Nephron progenitor cell (in vitro differentiated cells): ENCODE results near the gene CIB4.

Source experiments
- DNase-seq: peaks from one replicate; pipeline ENCODE4 v3.0.0; 2021
- H3K27ac Mint-ChIP-seq: 2 replicates; pipeline ENCODE4 v1.8.0; 2021; ENCODE audit warnings: mild to moderate bottlenecking, moderate library complexity, mixed read lengths
- H3K27me3 Mint-ChIP-seq: 2 replicates; pipeline ENCODE4 v1.8.0; 2021; ENCODE audit warnings: mild to moderate bottlenecking, low read depth, mixed read lengths; ENCODE audit not compliant: poor library complexity
- H3K36me3 Mint-ChIP-seq: 2 replicates; pipeline ENCODE4 v1.8.0; 2021; ENCODE audit warnings: low read depth, mixed read lengths
- H3K4me1 Mint-ChIP-seq: 2 replicates; pipeline ENCODE4 v1.8.0; 2021; ENCODE audit warnings: mixed read lengths
- H3K4me3 Mint-ChIP-seq: 2 replicates; pipeline ENCODE4 v1.8.0; 2021; ENCODE audit warnings: mild to moderate bottlenecking, moderate library complexity, mixed read lengths
- H3K9me3 Mint-ChIP-seq: 2 replicates; pipeline ENCODE4 v1.8.0; 2021; ENCODE audit warnings: mild to moderate bottlenecking, moderate library complexity, mixed read lengths
- CTCF ChIP-seq: fragments of 200-600 bp; sonication (generic); IDR thresholded peaks from 2 replicates; pipeline ENCODE4 v1.5.0; 2021; ENCODE audit warnings: antibody characterized with exemption

Gene CIB4

DNA sequence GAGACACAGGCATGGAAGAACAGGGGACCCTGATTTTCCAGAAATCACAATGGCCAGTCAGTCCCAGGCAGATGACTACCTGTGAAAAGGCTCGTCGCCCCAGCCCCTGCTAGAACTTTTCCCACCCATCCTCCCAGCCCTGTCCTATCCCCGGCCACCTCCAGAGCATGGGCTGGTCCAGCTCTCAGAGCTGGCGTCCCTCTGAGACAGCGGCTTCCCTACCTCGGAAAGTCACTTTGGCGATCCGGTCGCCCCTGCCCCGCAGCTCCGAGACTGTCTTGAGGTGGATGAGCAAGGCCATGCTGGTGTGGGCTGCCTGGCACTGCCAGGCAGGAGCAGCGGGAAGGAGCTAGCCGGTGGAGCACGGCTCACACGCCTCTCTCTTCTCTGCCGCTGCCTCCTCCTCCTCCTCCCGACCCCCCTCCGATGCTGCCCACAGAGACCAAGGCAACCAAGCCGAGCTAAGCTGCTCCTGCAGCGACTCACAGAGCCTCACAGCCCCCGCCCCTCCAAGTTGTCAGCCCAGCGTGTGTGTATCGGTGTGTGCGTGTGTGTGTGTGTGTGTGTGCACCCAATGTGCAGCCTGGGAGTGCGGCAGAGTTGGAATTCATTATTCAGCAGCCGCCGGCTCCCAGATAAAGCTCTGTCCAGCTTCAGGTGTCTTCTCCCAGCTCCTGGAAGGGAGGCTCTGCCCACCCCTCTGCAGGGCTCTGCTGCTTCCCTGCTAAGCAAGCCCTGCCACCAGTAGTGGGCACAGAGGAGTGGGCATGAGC is 82.7 kb downstream of the CIB4 start:
- Mint-ChIP-seq H3K27me3 (peaks cover 48% of the 10 kb centered on the region), H3K27ac (no peak overlapping the region), H3K4me1 (peaks cover 5% of the 10 kb centered on the region), H3K4me3 (no peak overlapping the region), H3K36me3 (no peaks in the 10 kb centered on the region), H3K9me3 (no peaks in the 10 kb centered on the region)
- peak; percentile 34 for DNase-seq
- TF ChIP-seq CTCF: no peak

DNA sequence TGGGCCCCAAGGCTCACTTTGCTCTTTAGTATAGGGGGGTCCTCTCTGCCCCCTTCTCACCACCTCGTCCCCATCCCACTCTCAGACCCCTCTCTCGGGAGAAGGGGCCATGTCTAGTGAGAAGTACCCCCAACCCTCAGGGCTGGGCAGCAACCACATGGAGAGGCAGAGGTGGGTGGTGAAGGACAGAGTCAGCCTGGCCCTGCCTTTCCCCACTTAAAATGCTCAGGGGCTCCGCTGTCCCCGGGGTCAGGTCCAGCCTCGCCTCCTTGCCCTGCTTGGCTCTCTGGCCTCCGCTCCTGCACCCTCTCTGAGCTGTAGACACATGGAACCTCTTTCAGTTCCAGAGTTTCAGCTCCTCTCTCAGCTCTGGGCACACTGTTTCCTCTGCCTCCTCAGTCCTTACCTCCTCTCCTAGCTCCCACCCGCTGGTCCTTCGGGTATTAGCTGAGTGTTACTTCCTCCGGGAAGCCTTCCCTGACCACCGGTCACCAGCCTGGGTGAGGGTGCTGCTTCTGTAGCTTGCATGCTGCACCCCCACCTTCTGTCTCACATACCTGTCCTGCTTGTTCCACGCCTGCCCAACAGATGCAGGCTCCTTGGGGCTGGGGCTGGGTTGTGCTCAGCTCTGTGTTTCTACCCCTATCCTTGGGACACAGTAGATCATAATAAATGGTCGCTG is 83.8 kb downstream of the CIB4 start:
- no peaks in the 10 kb centered on the region for H3K36me3 Mint-ChIP-seq
- H3K4me3 Mint-ChIP-seq: no peak overlapping the region
- peaks cover 10% of the 10 kb centered on the region for H3K4me1 Mint-ChIP-seq
- DNase-seq: no peak
- TF ChIP-seq CTCF: no peak
- peaks cover 46% of the 10 kb centered on the region for H3K27me3 Mint-ChIP-seq
- no peaks in the 10 kb centered on the region for H3K9me3 Mint-ChIP-seq
- H3K27ac Mint-ChIP-seq: no peak overlapping the region

DNA sequence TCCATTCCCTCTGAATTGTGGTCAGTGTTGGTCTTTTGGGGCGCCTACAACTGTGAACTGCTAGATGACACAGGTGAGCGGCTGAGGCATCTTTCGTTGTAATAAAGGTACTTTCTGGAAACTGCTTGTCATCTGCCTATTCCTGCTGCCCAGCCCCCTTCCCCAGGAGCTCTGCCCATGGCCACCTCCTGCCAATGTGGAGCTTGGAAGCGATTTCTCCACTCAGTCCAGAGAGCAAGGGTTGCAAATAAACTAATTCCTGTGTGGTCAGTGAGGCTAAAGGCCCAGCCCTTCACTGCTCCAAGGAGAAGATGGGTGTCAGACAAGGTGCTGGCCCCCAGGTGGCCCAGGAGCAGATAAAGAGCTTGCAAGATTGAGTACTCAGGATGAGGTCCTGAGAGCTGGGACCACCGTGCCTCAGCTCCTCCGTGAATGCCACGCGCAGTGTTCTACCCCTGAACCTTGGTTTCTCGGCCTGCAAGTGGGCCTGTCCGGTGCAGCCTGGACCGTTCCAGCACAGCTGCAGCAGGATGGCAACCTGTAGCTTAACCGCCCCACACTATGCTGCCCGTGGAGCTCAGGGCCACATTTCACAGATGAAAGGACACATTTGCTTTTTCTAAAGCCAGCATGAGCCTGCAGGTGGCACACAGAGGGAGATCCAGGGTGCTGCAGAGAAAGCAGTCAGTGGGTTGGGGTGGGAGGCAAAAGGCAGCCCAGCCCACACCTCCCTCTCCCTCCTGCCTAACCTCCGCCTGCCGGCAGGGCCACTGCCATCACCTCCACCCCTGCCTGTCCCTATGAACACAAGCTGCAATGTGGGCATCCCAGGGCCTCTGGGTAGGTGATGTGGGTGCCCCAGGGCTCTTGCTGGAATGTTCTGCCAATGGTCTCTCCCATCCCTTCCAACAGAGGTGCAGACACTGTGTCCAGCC is 84.6 kb downstream of the CIB4 start:
- Mint-ChIP-seq H3K4me3 (no peak overlapping the region), H3K36me3 (no peaks in the 10 kb centered on the region), H3K4me1 (peaks cover 10% of the 10 kb centered on the region), H3K27ac (no peak overlapping the region), H3K27me3 (peaks cover 43% of the 10 kb centered on the region), H3K9me3 (no peaks in the 10 kb centered on the region)
- no peak for TF ChIP-seq CTCF
- no peak for DNase-seq

DNA sequence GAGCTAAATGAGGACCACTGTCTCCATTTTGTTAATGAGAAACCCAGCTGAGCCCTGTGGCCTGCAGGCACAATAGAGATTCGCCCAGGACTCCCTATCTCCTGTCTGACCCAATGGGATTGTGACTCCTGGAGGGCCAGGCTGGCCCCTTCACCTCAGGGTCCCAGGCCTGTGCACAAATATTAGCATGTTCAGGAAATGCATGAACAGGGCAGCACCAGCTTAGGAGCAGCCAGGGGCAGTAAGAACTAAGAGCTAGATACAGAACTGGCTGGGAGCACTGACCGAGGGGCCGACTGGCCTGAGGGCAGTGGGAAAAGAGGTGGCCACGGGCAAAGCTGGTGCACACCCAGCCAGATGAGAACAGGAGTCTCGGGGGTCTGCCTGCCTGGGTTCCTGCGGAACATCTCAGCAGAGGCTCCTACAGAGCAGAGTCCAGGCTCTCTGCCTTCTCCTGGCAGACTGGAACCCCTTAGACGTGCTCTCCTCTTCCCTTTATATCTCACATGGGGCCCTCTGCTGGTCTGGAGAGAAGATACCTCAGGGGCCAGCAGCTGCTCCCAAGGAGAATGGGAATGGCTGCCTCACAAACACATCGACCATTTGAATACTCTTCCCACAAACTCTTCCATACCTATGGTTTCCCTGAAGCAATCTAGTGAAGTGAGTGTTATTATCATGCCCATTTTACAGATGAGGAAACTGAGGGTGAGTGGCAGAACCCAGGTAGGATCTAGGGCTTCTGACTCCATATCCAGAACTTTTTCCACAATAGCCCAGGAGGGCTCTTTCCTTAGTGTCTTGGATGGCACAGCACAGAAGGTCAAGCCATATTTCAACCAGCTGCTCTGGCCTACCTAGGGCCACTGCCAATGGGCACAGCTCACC is 85.7 kb downstream of the CIB4 start:
- Mint-ChIP-seq H3K4me3 (no peak overlapping the region), H3K27ac (no peak overlapping the region), H3K36me3 (no peaks in the 10 kb centered on the region), H3K9me3 (no peaks in the 10 kb centered on the region), H3K27me3 (peaks cover 44% of the 10 kb centered on the region), H3K4me1 (peaks cover 15% of the 10 kb centered on the region)
- TF ChIP-seq CTCF: no peak
- DNase-seq: no peak

- Mint-ChIP-seq H3K9me3 (no peaks in the 10 kb centered on the region), H3K4me1 (peaks cover 15% of the 10 kb centered on the region), H3K27ac (no peak overlapping the region), H3K36me3 (no peaks in the 10 kb centered on the region), H3K27me3 (peaks cover 20% of the 10 kb centered on the region), H3K4me3 (no peak overlapping the region)
- no peak for DNase-seq
- TF ChIP-seq CTCF: no peak
Observed at GRCh38 chr2:26552641-26553374, 88.4 kb downstream of the CIB4 start.
